GM21786 (cell line): ENCODE measurements around the gene DNASE1.
"Not testable (repeated sequence)": the region's sequence is repeated elsewhere in the genome, so short reads cannot be mapped to it uniquely, and the experiment has no call there.

Experiments used
- ATAC-seq: cut with Tn5 transposase; IDR thresholded peaks from one replicate; pipeline ENCODE4 v1.9.1; 2021; ENCODE audit not compliant: unreplicated experiment

Gene DNASE1

GRCh38 chr16:3654249-3654991 lies at the start of gene DNASE1:
Gene DNASE1, plus strand, starts transcription at chr16:3654691. Its CDS starts 683 bp downstream, at chr16:3655374.
- no peak for ATAC-seq

GRCh38 chr16:3606441-3606840 lies 48.0 kb upstream of the DNASE1 start:
- no peak for ATAC-seq

- ATAC-seq, result no peak
Measured at GRCh38 chr16:3607161-3607560, 47.3 kb upstream of the DNASE1 start.

- no peak for ATAC-seq
Measured at GRCh38 chr16:3607634-3608033, 46.9 kb upstream of the DNASE1 start.

GRCh38 chr16:3608069-3608468 lies 46.4 kb upstream of the DNASE1 start:
- no peak for ATAC-seq

- not testable (repeated sequence) for ATAC-seq
Measured at GRCh38 chr16:3608976-3609375, 45.5 kb upstream of the DNASE1 start.

GRCh38 chr16:3609895-3610697 lies 44.4 kb upstream of the DNASE1 start:
- no peak for ATAC-seq

- ATAC-seq, result no peak
Measured at GRCh38 chr16:3610698-3611145, 43.8 kb upstream of the DNASE1 start.

GRCh38 chr16:3611146-3611975 lies 43.1 kb upstream of the DNASE1 start, which contains the start of gene SLX4:
Gene SLX4, minus strand, starts transcription at chr16:3611606. Its CDS starts 2,642 bp downstream, at chr16:3608964.
- peak; percentile 83 for ATAC-seq

- ATAC-seq, result no peak
Measured at GRCh38 chr16:3612510-3613466, 41.7 kb upstream of the DNASE1 start.

- ATAC-seq, result no peak
Measured at GRCh38 chr16:3618769-3619141, 35.7 kb upstream of the DNASE1 start.

GRCh38 chr16:3623642-3624041 lies 30.8 kb upstream of the DNASE1 start:
- no peak for ATAC-seq

- no peak for ATAC-seq
Measured at GRCh38 chr16:3625331-3625730, 29.2 kb upstream of the DNASE1 start.

GRCh38 chr16:3625911-3626732 lies 28.4 kb upstream of the DNASE1 start:
- no peak for ATAC-seq

- ATAC-seq, result no peak
Measured at GRCh38 chr16:3637371-3637923, 17.0 kb upstream of the DNASE1 start.

GRCh38 chr16:3638916-3639644 lies 15.4 kb upstream of the DNASE1 start:
- no peak for ATAC-seq

GRCh38 chr16:3640207-3640606 lies 14.3 kb upstream of the DNASE1 start:
- no peak for ATAC-seq
